ENCODE results near the gene LCLAT1. TPM values are rescaled to one million over a fixed set of nuclear protein-coding genes. Genes with fewer than 3 reads are reported as not detected.

Gene LCLAT1
- total RNA-seq, 2 donors from 2014 or later, result 30.2 to 34.2 TPM

GRCh38 chr2:30662268-30663131 is 215.5 kb downstream of the LCLAT1 start:
- Histone ChIP-seq H3K27me3 (ENCODE audit: control insufficient read depth, insufficient read depth, low read length, poor library complexity, severe bottlenecking) (peaks cover 5% of the 10 kb centered on the region), H3K4me1 (ENCODE audit: control insufficient read depth, insufficient read depth, low read length) (no peaks in the 10 kb centered on the region), H3K9me3 (ENCODE audit: control insufficient read depth, low read length) (peaks cover under 1% of the 10 kb centered on the region), H3K9ac (ENCODE audit: extremely low read depth, low read length, poor library complexity, severe bottlenecking) (no peak overlapping the region), H3K4me3 (ENCODE audit: low read length) (no peak overlapping the region), H3K27ac (ENCODE audit: low read depth, low read length) (no peak overlapping the region), H3K36me3 (ENCODE audit: control insufficient read depth, insufficient read depth, low read length) (no peaks in the 10 kb centered on the region)
- TF ChIP-seq CTCF (conservative IDR thresholded peaks at IDR 0.05), result no peak
- peaks cover 1% of the 10 kb centered on the region for H3K36me3 Mint-ChIP-seq (ENCODE audit: low read depth)
- peaks cover 2% of the 10 kb centered on the region for H3K9me3 Mint-ChIP-seq
- WGBS, 2 experiments (ENCODE audit: insufficient coverage in 1 of 2, insufficient read length in 1 of 2), result 78 to 83% methylated on average over 10 to 12 of the region's 12 CpGs
- DNase-seq, result peak; percentile 27
- peaks cover 1% of the 10 kb centered on the region for H3K4me1 Mint-ChIP-seq
- H3K4me3 Mint-ChIP-seq, result no peak overlapping the region
- H3K27me3 Mint-ChIP-seq (ENCODE audit: insufficient read depth), result peaks cover 11% of the 10 kb centered on the region
- no peak overlapping the region for H3K27ac Mint-ChIP-seq

- peaks cover 1% of the 10 kb centered on the region for H3K36me3 Mint-ChIP-seq (ENCODE audit: low read depth)
- Histone ChIP-seq H3K4me1 (ENCODE audit: control insufficient read depth, insufficient read depth, low read length) (no peaks in the 10 kb centered on the region), H3K9ac (ENCODE audit: extremely low read depth, low read length, poor library complexity, severe bottlenecking) (no peak overlapping the region), H3K4me3 (ENCODE audit: low read length) (no peak overlapping the region), H3K36me3 (ENCODE audit: control insufficient read depth, insufficient read depth, low read length) (no peaks in the 10 kb centered on the region), H3K27me3 (ENCODE audit: control insufficient read depth, insufficient read depth, low read length, poor library complexity, severe bottlenecking) (peaks cover 5% of the 10 kb centered on the region), H3K27ac (ENCODE audit: low read depth, low read length) (no peak overlapping the region), H3K9me3 (ENCODE audit: control insufficient read depth, low read length) (peaks cover 4% of the 10 kb centered on the region)
- H3K27me3 Mint-ChIP-seq (ENCODE audit: insufficient read depth), result peaks cover 11% of the 10 kb centered on the region
- DNase-seq, result peak; percentile 21
- H3K27ac Mint-ChIP-seq, result no peak overlapping the region
- WGBS, 2 experiments (ENCODE audit: insufficient coverage in 1 of 2, insufficient read length in 1 of 2), result 80 to 90% methylated on average over 1 to 4 of the region's 4 CpGs
- H3K4me3 Mint-ChIP-seq, result no peak overlapping the region
- H3K9me3 Mint-ChIP-seq, result peaks cover 7% of the 10 kb centered on the region
- no peak for TF ChIP-seq CTCF (conservative IDR thresholded peaks at IDR 0.05)
- no peaks in the 10 kb centered on the region for H3K4me1 Mint-ChIP-seq
These were observed 216.3 kb downstream of the LCLAT1 start for GRCh38 chr2:30663321-30663720.

GRCh38 chr2:30663806-30664205 is 216.8 kb downstream of the LCLAT1 start:
- TF ChIP-seq CTCF (conservative IDR thresholded peaks at IDR 0.05), result no peak
- 93 to 100% methylated on average over 2 to 3 of the region's 3 CpGs for WGBS, 2 experiments (ENCODE audit: insufficient coverage in 1 of 2, insufficient read length in 1 of 2)
- no peak for DNase-seq
- Mint-ChIP-seq H3K9me3 (peaks cover 11% of the 10 kb centered on the region), H3K4me3 (no peak overlapping the region), H3K27me3 (ENCODE audit: insufficient read depth) (peaks cover 9% of the 10 kb centered on the region), H3K27ac (no peak overlapping the region), H3K36me3 (ENCODE audit: low read depth) (peaks cover 1% of the 10 kb centered on the region), H3K4me1 (no peaks in the 10 kb centered on the region)
- H3K4me1 ChIP-seq (ENCODE audit: control insufficient read depth, insufficient read depth, low read length), result no peaks in the 10 kb centered on the region
- H3K27me3 ChIP-seq (ENCODE audit: control insufficient read depth, insufficient read depth, low read length, poor library complexity, severe bottlenecking), result peaks cover 5% of the 10 kb centered on the region
- H3K36me3 ChIP-seq (ENCODE audit: control insufficient read depth, insufficient read depth, low read length), result no peaks in the 10 kb centered on the region
- H3K4me3 ChIP-seq (ENCODE audit: low read length), result no peak overlapping the region
- H3K9me3 ChIP-seq (ENCODE audit: control insufficient read depth, low read length), result peaks cover 8% of the 10 kb centered on the region
- no peak overlapping the region for H3K9ac ChIP-seq (ENCODE audit: extremely low read depth, low read length, poor library complexity, severe bottlenecking)
- no peak overlapping the region for H3K27ac ChIP-seq (ENCODE audit: low read depth, low read length)

Measured in endodermal cell (in vitro differentiated cells).